ENCODE results near the gene ZFAND5.

Gene ZFAND5

DNA sequence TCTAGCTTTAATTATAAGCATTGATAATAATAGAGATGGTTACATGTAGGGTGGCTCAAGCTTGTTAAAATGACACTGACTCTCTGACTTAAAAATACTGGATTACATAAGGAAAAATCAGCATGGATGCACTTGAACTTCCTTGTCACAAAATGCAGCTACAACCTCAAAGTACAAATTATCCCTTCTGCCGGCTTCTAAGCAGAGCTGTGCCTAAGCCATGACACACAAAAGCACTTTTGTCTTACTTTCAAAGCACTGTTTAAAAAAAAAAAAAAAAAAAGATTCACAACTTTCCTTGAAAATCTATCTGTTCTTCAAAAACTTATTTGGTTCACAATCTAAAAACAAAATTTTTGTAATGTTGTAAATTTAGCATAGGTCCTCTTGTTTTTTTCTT, 36.4 kb upstream of the ZFAND5 start:
- Histone ChIP-seq H3K23ac (ENCODE audit: low read length) (no peak overlapping the region), H3K4me2 (ENCODE audit: low read length) (no peak overlapping the region), H3K27me3 (ENCODE audit: insufficient read depth, low read length, poor library complexity) (no peaks in the 10 kb centered on the region), H2BK15ac (replicated peaks; ENCODE audit: low read depth) (no peak overlapping the region), H3K4me1 (ENCODE audit: control insufficient read depth, low read depth, low read length) (no peaks in the 10 kb centered on the region), H4K5ac (ENCODE audit: low read length) (no peak overlapping the region), H3K36me3 (ENCODE audit: control insufficient read depth, insufficient read depth, low read length) (no peaks in the 10 kb centered on the region), H3K79me1 (ENCODE audit: low read length) (no peaks in the 10 kb centered on the region), H3K27ac (ENCODE audit: low read depth, low read length) (no peak overlapping the region), H4K8ac (ENCODE audit: low read depth, low read length) (no peak overlapping the region), H3K4ac (ENCODE audit: low read depth, low read length) (no peak overlapping the region), H3K4me3 (ENCODE audit: low read length) (no peak overlapping the region), H3K79me2 (ENCODE audit: control insufficient read depth, insufficient read depth, low read length) (no peaks in the 10 kb centered on the region), H3K9ac (ENCODE audit: low read length) (no peak overlapping the region), H3K56ac (ENCODE audit: low read length) (no peak overlapping the region), H3K18ac (ENCODE audit: low read length) (no peak overlapping the region), H2AK5ac (ENCODE audit: low read length) (no peak overlapping the region), H2BK5ac (ENCODE audit: low read length) (no peak overlapping the region), H2BK120ac (ENCODE audit: low read depth, low read length) (no peak overlapping the region)
- no peak for DNase-seq
- no CpG with 5 or more reads among the region's 1 CpG for WGBS (ENCODE audit: extremely low coverage, insufficient coverage, low lambda C conversion rate)

GRCh38 chr9:72400866-72401265, 35.9 kb upstream of the ZFAND5 start:
- no CpG with 5 or more reads among the region's 2 CpGs for WGBS (ENCODE audit: extremely low coverage, insufficient coverage, low lambda C conversion rate)

DNA sequence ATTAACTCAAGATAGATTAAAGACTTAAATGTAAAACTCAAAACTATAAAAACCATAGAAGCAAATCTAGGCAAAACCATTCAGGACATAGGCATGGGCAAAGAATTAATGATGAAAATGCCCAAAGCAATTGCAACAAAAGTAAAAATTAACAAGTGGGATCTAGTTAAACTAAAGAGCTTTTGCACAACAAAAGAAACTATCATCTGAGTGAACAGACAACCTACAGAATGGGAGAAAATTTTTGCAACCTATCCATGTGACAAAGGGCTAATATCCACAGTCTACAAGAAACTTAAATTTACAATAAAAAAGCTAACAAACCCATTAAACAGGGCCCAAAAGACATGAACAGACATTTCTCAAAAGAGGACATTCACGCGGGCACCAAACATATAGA, 34.4 kb upstream of the ZFAND5 start:
- no CpG with 5 or more reads among the region's 2 CpGs for WGBS (ENCODE audit: extremely low coverage, insufficient coverage, low lambda C conversion rate)
- Histone ChIP-seq H2BK120ac (ENCODE audit: low read depth, low read length) (no peak overlapping the region), H3K4me2 (ENCODE audit: low read length) (no peak overlapping the region), H3K9ac (ENCODE audit: low read length) (no peak overlapping the region), H3K36me3 (ENCODE audit: control insufficient read depth, insufficient read depth, low read length) (no peaks in the 10 kb centered on the region), H2BK15ac (replicated peaks; ENCODE audit: low read depth) (no peak overlapping the region), H3K27ac (ENCODE audit: low read depth, low read length) (no peak overlapping the region), H3K4me1 (ENCODE audit: control insufficient read depth, low read depth, low read length) (no peaks in the 10 kb centered on the region), H3K56ac (ENCODE audit: low read length) (no peak overlapping the region), H3K18ac (ENCODE audit: low read length) (no peak overlapping the region), H3K27me3 (ENCODE audit: insufficient read depth, low read length, poor library complexity) (no peaks in the 10 kb centered on the region), H4K5ac (ENCODE audit: low read length) (no peak overlapping the region), H3K23ac (ENCODE audit: low read length) (no peak overlapping the region), H3K4me3 (ENCODE audit: low read length) (no peak overlapping the region), H2AK5ac (ENCODE audit: low read length) (no peak overlapping the region), H3K79me1 (ENCODE audit: low read length) (no peaks in the 10 kb centered on the region), H3K4ac (ENCODE audit: low read depth, low read length) (no peak overlapping the region), H4K8ac (ENCODE audit: low read depth, low read length) (no peak overlapping the region), H3K79me2 (ENCODE audit: control insufficient read depth, insufficient read depth, low read length) (no peaks in the 10 kb centered on the region), H2BK5ac (ENCODE audit: low read length) (no peak overlapping the region)
- no peak for DNase-seq

More at GRCh38 chr9:72400866-72401265, 35.9 kb upstream of the ZFAND5 start:
- Histone ChIP-seq H2BK120ac (ENCODE audit: low read depth, low read length) (no peak overlapping the region), H3K79me1 (ENCODE audit: low read length) (no peaks in the 10 kb centered on the region), H3K27me3 (ENCODE audit: insufficient read depth, low read length, poor library complexity) (no peaks in the 10 kb centered on the region), H3K36me3 (ENCODE audit: control insufficient read depth, insufficient read depth, low read length) (no peaks in the 10 kb centered on the region), H2AK5ac (ENCODE audit: low read length) (no peak overlapping the region), H4K5ac (ENCODE audit: low read length) (no peak overlapping the region), H3K23ac (ENCODE audit: low read length) (no peak overlapping the region), H3K4me3 (ENCODE audit: low read length) (no peak overlapping the region), H2BK15ac (replicated peaks; ENCODE audit: low read depth) (no peak overlapping the region), H3K56ac (ENCODE audit: low read length) (no peak overlapping the region), H3K79me2 (ENCODE audit: control insufficient read depth, insufficient read depth, low read length) (no peaks in the 10 kb centered on the region), H3K9ac (ENCODE audit: low read length) (no peak overlapping the region), H3K18ac (ENCODE audit: low read length) (no peak overlapping the region), H3K4me2 (ENCODE audit: low read length) (no peak overlapping the region), H3K4ac (ENCODE audit: low read depth, low read length) (no peak overlapping the region), H2BK5ac (ENCODE audit: low read length) (no peak overlapping the region), H3K27ac (ENCODE audit: low read depth, low read length) (no peak overlapping the region), H3K4me1 (ENCODE audit: control insufficient read depth, low read depth, low read length) (no peaks in the 10 kb centered on the region), H4K8ac (ENCODE audit: low read depth, low read length) (no peak overlapping the region)
- no peak for DNase-seq

DNA sequence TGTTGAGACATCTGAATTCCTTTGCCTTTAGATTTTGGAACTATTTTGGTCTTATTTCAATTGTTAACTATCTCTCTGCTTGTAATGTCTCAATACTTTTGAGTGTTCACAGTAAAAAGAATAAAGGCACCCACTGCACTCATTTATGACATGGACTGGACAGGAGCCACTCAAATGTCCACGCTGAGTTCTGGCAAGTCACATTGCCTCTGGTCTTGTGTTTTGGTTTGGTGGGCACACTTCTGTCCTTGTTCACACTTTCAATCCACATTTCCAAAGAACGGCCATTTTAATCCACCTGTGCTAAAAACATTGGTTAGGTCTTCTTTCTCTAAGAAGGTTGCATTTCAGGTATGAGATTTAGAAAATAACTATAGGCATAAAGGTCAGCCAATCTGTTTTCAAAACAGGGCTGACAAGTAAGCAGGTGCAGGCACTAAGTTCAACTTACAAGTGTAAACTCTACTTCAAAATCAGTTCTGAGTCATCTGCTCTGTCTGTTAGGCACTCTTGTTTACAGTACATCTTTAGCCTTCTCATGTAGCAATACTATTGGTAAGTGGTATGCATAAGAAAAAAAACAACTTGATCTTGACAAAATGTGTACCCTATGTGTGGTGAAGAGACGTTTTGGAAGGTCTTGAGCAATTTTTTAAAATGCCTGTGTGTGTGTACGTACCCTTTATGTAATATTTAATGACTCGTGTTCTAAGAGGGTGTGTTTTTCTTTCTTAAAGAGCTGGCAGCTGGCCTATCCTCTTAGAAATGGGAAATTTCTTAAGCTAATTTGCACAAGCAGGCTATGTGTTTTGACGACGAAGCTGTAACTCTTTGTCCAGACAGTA, 31.5 kb upstream of the ZFAND5 start:
- H4K8ac ChIP-seq (ENCODE audit: low read depth, low read length), result no peak overlapping the region
- DNase-seq, result no peak
- H2AK5ac ChIP-seq (ENCODE audit: low read length), result no peak overlapping the region
- H3K4me1 ChIP-seq (ENCODE audit: control insufficient read depth, low read depth, low read length), result no peaks in the 10 kb centered on the region
- no peak overlapping the region for H4K5ac ChIP-seq (ENCODE audit: low read length)
- H3K27me3 ChIP-seq (ENCODE audit: insufficient read depth, low read length, poor library complexity), result no peaks in the 10 kb centered on the region
- no CpG with 5 or more reads among the region's 7 CpGs for WGBS (ENCODE audit: extremely low coverage, insufficient coverage, low lambda C conversion rate)
- H2BK15ac ChIP-seq (replicated peaks; ENCODE audit: low read depth), result no peak overlapping the region
- no peaks in the 10 kb centered on the region for H3K79me2 ChIP-seq (ENCODE audit: control insufficient read depth, insufficient read depth, low read length)
- no peaks in the 10 kb centered on the region for H3K36me3 ChIP-seq (ENCODE audit: control insufficient read depth, insufficient read depth, low read length)
- H3K18ac ChIP-seq (ENCODE audit: low read length), result no peak overlapping the region
- H3K27ac ChIP-seq (ENCODE audit: low read depth, low read length), result no peak overlapping the region
- no peak overlapping the region for H3K4ac ChIP-seq (ENCODE audit: low read depth, low read length)
- no peak overlapping the region for H3K23ac ChIP-seq (ENCODE audit: low read length)
- no peak overlapping the region for H2BK120ac ChIP-seq (ENCODE audit: low read depth, low read length)
- H3K9ac ChIP-seq (ENCODE audit: low read length), result no peak overlapping the region
- no peak overlapping the region for H3K4me2 ChIP-seq (ENCODE audit: low read length)
- no peak overlapping the region for H2BK5ac ChIP-seq (ENCODE audit: low read length)
- H3K4me3 ChIP-seq (ENCODE audit: low read length), result no peak overlapping the region
- no peak overlapping the region for H3K56ac ChIP-seq (ENCODE audit: low read length)
- no peaks in the 10 kb centered on the region for H3K79me1 ChIP-seq (ENCODE audit: low read length)

GRCh38 chr9:72394066-72394465, 29.1 kb upstream of the ZFAND5 start:
- H2BK15ac ChIP-seq (replicated peaks; ENCODE audit: low read depth), result no peak overlapping the region
- H2AK5ac ChIP-seq (ENCODE audit: low read length), result no peak overlapping the region
- no peak overlapping the region for H2BK5ac ChIP-seq (ENCODE audit: low read length)
- no peak overlapping the region for H3K4ac ChIP-seq (ENCODE audit: low read depth, low read length)
- H3K4me3 ChIP-seq (ENCODE audit: low read length), result no peak overlapping the region
- no peaks in the 10 kb centered on the region for H3K4me1 ChIP-seq (ENCODE audit: control insufficient read depth, low read depth, low read length)
- no peak overlapping the region for H3K18ac ChIP-seq (ENCODE audit: low read length)
- WGBS (ENCODE audit: extremely low coverage, insufficient coverage, low lambda C conversion rate), result no CpG with 5 or more reads among the region's 2 CpGs
- H2BK120ac ChIP-seq (ENCODE audit: low read depth, low read length), result no peak overlapping the region
- H3K27me3 ChIP-seq (ENCODE audit: insufficient read depth, low read length, poor library complexity), result no peaks in the 10 kb centered on the region
- H3K27ac ChIP-seq (ENCODE audit: low read depth, low read length), result no peak overlapping the region
- no peaks in the 10 kb centered on the region for H3K79me2 ChIP-seq (ENCODE audit: control insufficient read depth, insufficient read depth, low read length)
- H3K4me2 ChIP-seq (ENCODE audit: low read length), result no peak overlapping the region
- H4K5ac ChIP-seq (ENCODE audit: low read length), result no peak overlapping the region
- DNase-seq, result no peak
- H3K23ac ChIP-seq (ENCODE audit: low read length), result no peak overlapping the region
- H4K8ac ChIP-seq (ENCODE audit: low read depth, low read length), result no peak overlapping the region
- no peaks in the 10 kb centered on the region for H3K79me1 ChIP-seq (ENCODE audit: low read length)
- no peak overlapping the region for H3K9ac ChIP-seq (ENCODE audit: low read length)
- H3K56ac ChIP-seq (ENCODE audit: low read length), result no peak overlapping the region
- H3K36me3 ChIP-seq (ENCODE audit: control insufficient read depth, insufficient read depth, low read length), result no peaks in the 10 kb centered on the region

GRCh38 chr9:72390907-72391306, 25.9 kb upstream of the ZFAND5 start:
- H3K9ac ChIP-seq (ENCODE audit: low read length), result no peak overlapping the region

More at GRCh38 chr9:72390907-72391306, 25.9 kb upstream of the ZFAND5 start:
- Histone ChIP-seq H3K27me3 (ENCODE audit: insufficient read depth, low read length, poor library complexity) (no peaks in the 10 kb centered on the region), H3K56ac (ENCODE audit: low read length) (no peak overlapping the region), H3K18ac (ENCODE audit: low read length) (no peak overlapping the region), H3K27ac (ENCODE audit: low read depth, low read length) (no peak overlapping the region), H2BK5ac (ENCODE audit: low read length) (no peak overlapping the region), H3K36me3 (ENCODE audit: control insufficient read depth, insufficient read depth, low read length) (no peaks in the 10 kb centered on the region), H3K4me3 (ENCODE audit: low read length) (no peak overlapping the region), H2AK5ac (ENCODE audit: low read length) (no peak overlapping the region), H3K4ac (ENCODE audit: low read depth, low read length) (no peak overlapping the region), H3K23ac (ENCODE audit: low read length) (no peak overlapping the region), H3K79me1 (ENCODE audit: low read length) (no peaks in the 10 kb centered on the region), H4K8ac (ENCODE audit: low read depth, low read length) (no peak overlapping the region), H3K4me1 (ENCODE audit: control insufficient read depth, low read depth, low read length) (no peaks in the 10 kb centered on the region), H2BK120ac (ENCODE audit: low read depth, low read length) (no peak overlapping the region), H3K4me2 (ENCODE audit: low read length) (no peak overlapping the region), H2BK15ac (replicated peaks; ENCODE audit: low read depth) (no peak overlapping the region), H3K79me2 (ENCODE audit: control insufficient read depth, insufficient read depth, low read length) (no peaks in the 10 kb centered on the region), H4K5ac (ENCODE audit: low read length) (no peak overlapping the region)
- WGBS (ENCODE audit: extremely low coverage, insufficient coverage, low lambda C conversion rate), result no CpG with 5 or more reads among the region's 2 CpGs
- no peak for DNase-seq
